Fibroblast of villous mesenchyme (primary cell): ENCODE results near the gene LMF1. TPM values are rescaled to one million over a fixed set of nuclear protein-coding genes. Genes with fewer than 3 reads are reported as not detected.

Experiments
- DNase-seq: peaks from one replicate; pipeline ENCODE4 v3.0.0-alpha.2; 2010; ENCODE audit warnings: low read depth
- H3K4me3 ChIP-seq: 2 replicates; pipeline ENCODE4 v1.5.1; 2011; ENCODE audit warnings: low read depth, mild to moderate bottlenecking, low read length
- CTCF ChIP-seq: IDR thresholded peaks from 2 replicates; pipeline ENCODE4 v1.5.1; 2012; ENCODE audit warnings: low read depth, mild to moderate bottlenecking, low read length; ENCODE audit not compliant: insufficient read depth
- total RNA-seq: library from RNA; depleted of rRNA; stranded (reverse); fragments of >200 nt; gene quantifications from 2 replicates; pipeline ENCODE4 v1.2.3, GENCODE V29; 2012

Gene LMF1
- total RNA-seq, 1 donor, result 13.0 TPM

DNA sequence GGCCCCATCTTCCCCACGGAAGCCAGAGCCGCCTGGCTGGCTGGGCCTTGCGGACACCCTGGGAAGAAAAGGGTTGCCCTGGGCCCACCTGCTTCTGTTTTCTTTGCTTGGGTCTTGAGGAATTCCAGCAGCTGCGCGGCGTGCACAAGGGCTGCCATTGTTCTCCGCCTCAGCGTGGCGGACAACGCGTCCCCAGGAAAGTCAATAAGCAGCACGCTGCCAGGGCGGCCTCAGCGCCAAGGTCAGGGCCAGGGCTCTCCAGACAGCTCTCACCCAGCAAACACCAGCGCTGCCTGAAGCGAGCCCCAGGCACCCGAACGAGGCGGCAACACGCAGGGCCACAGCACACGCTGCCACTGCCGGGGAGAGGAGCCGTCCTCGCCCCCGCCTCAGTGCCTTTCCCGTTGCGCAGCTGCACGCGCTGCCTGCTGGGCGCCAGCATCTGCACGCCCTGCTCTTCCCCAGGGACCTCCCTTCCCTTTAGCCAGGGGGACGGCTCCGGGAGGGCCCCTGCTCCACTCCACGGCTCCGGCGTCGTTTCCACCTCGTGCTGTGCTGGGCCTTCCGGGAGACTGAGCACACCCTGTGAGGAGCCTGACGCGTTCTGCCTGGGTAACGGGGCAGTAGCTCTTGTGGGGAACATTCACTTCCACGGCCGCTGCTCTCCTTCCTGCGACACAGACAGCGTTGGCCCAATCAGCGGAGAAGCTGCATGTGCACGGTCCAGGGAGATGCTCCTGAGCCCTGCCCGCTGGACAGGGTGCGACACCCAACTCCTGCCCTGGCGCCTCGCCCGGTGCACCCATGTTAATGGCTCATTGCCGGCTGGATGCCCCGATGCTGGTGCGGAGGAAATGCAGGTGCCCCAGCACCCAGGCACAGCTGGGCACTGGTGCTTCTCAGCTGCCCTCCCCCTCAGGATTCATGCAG is 57.8 kb downstream of the LMF1 start:
- TF ChIP-seq CTCF, result no peak
- H3K4me3 ChIP-seq, result no peak overlapping the region
- DNase-seq, result no peak

GRCh38 chr16:912322-912683 is 58.5 kb downstream of the LMF1 start:
- no peak overlapping the region for H3K4me3 ChIP-seq
- no peak for TF ChIP-seq CTCF

DNA sequence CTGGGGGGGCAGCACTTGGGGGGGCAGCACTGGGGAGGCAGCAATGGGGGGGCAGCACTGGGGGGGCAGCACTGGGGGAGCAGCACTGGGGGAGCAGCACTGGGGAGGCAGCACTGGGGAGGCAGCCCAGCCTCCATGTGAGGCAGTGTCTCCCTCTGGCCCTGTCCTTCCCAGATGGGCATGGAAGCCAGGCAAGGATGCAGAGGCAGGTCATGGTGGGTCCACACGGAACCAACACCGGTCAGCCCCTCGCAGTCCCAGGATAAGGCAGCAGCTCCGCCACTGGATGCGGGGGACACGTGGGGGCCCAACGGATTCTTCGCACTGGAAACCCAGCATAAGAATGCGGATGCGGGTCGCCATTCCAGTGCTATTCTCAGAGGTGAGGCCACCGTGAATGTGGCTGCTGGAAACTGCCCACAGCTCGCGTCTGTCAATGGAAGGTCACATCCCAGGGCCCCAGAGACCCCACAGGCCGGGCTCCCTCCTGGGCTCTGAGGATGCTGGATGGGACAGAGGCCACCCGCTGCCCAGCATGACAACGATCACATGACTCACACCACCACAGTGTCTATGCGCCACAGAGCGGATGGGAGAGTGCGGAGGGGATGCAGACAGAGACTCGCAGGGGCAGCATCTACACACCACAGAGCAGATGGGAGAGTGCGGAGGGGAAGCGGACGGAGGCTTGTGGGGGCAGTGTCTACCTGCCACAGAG is 59.0 kb downstream of the LMF1 start:
- TF ChIP-seq CTCF, result no peak
- no peak for DNase-seq
- no peak overlapping the region for H3K4me3 ChIP-seq

More at GRCh38 chr16:912322-912683, 58.5 kb downstream of the LMF1 start:
- no peak for DNase-seq

GRCh38 chr16:911101-911500 is 59.7 kb downstream of the LMF1 start:
- no peak for TF ChIP-seq CTCF
- DNase-seq, result no peak
- H3K4me3 ChIP-seq, result no peak overlapping the region

- H3K4me3 ChIP-seq, result no peak overlapping the region
- DNase-seq, result no peak
- no peak for TF ChIP-seq CTCF
These were observed 60.6 kb downstream of the LMF1 start for GRCh38 chr16:910181-910580.

DNA sequence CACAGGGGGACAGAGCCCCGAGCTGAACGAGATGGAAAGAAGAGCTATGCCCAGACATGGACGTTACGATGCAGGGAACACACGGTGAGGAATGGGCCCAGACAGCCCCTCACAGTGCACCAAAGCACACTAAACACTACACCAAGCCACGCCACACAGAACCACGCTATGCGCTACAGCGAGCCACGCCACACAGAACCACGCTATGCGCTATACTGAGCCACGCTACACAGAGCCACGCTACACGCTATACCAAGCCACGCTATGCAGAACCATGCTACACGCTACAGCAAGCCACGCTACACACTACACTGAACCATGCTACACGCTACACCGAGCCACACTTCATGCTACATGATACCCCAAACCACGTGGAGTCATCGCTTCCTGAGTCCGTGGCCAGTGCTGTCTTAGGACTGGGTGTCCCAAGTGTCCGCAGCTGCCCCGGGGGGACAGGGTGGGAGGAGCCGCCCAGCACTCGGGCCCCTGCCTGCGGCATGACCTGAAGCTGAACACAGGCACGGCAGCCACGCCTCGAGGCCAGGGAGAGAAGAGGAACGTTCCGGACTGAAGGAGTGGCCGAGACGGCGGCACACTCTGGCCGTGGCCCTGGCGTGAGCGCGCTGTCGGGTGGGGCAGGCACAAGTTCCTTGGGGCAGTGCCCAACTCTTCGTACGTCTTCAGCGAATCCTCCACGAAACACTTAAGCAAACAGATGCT is 61.3 kb downstream of the LMF1 start:
- DNase-seq, result no peak
- H3K4me3 ChIP-seq, result no peak overlapping the region
- TF ChIP-seq CTCF, result no peak
